GM12864 (cell line): ENCODE results near the gene FAM184B.
A peak's percentile ranks its signal among the peaks of the same experiment; 100 is the strongest.

Experiments
- DNase-seq: peaks from one replicate; pipeline ENCODE4 v3.0.0-alpha.2; 2011; ENCODE audit warnings: low read depth
- H3K4me3 ChIP-seq: 2 replicates; pipeline ENCODE4 v1.5.1; 2011; ENCODE audit warnings: mild to moderate bottlenecking, low read depth, low read length, control low read depth
- CTCF ChIP-seq: IDR thresholded peaks from 2 replicates; pipeline ENCODE4 v1.5.1; 2011; ENCODE audit warnings: low read depth, mild to moderate bottlenecking, moderate library complexity, low read length, control low read depth, inconsistent platforms; ENCODE audit errors: missing control alignments

The FAM184B gene

GRCh38 chr4:17812125-17812524 lies 30.7 kb upstream of the FAM184B start:
- peak overlapping the region; percentile 81 for H3K4me3 ChIP-seq
- TF ChIP-seq CTCF, result no peak

GRCh38 chr4:17811078-17811603 lies 29.7 kb upstream of the FAM184B start:
- H3K4me3 ChIP-seq, result peak overlapping the region; percentile 81
- TF ChIP-seq CTCF, result no peak
- DNase-seq, result no peak

More at GRCh38 chr4:17812125-17812524, 30.7 kb upstream of the FAM184B start:
- DNase-seq, result no peak

- no peak for TF ChIP-seq CTCF
- H3K4me3 ChIP-seq, result peak within 1 kb of the TSS; percentile 81
- DNase-seq, result peak; percentile 97
Observed at GRCh38 chr4:17810260-17811077, 29.0 kb upstream of the FAM184B start, which contains the start of the genes DCAF16 and NCAPG. Gene DCAF16 (minus strand): TSS chr4:17810757. CDS start chr4:17804141, 6,616 bp downstream. Gene NCAPG (plus strand): TSS chr4:17810979. CDS start chr4:17811078, 99 bp downstream.

GRCh38 chr4:17809667-17810066 lies 28.2 kb upstream of the FAM184B start:
- peak overlapping the region; percentile 68 for H3K4me3 ChIP-seq
- no peak for TF ChIP-seq CTCF
- no peak for DNase-seq

GRCh38 chr4:17807446-17807845 lies 26.0 kb upstream of the FAM184B start:
- no peak for TF ChIP-seq CTCF
- DNase-seq, result no peak
- peak overlapping the region; percentile 3; the same call in 1 of the 2 replicates for H3K4me3 ChIP-seq

- no peak for DNase-seq
- no peak overlapping the region for H3K4me3 ChIP-seq
- TF ChIP-seq CTCF, result no peak
Observed at GRCh38 chr4:17805580-17806155, 24.2 kb upstream of the FAM184B start.

GRCh38 chr4:17797808-17798207 lies 16.4 kb upstream of the FAM184B start:
- no peak overlapping the region for H3K4me3 ChIP-seq
- TF ChIP-seq CTCF, result no peak
- no peak for DNase-seq
